ENCODE measurements around the gene COMMD7. TPM values are rescaled to one million over a fixed set of nuclear protein-coding genes. Genes with fewer than 3 reads are reported as not detected.
A peak's percentile ranks its signal among the peaks of the same experiment; 100 is the strongest.

Gene COMMD7
- total and polyA plus RNA-seq, 9 of the 15 experiments (the other 6 are each of a cell fraction or from before 2014, with no cell fraction given), result 11.9 to 69.1 (median 34.7) TPM

- TF ChIP-seq RBFOX2 (IDR thresholded peaks at IDR 0.05; ENCODE audit: low read depth, low read length) (no peak), PHF21A (IDR thresholded peaks at IDR 0.05; ENCODE audit: borderline replicate concordance, low read depth) (no peak), TAF1 (IDR thresholded peaks at IDR 0.05; ENCODE audit: control insufficient read depth, extremely low read depth, insufficient read depth, low read length, severe bottlenecking) (no peak), GMEB1 (CRISPR knock-in tag; IDR thresholded peaks at IDR 0.05) (no peak), BRD4 (IDR thresholded peaks at IDR 0.05) (no peak), ZBTB17 (CRISPR knock-in tag; IDR thresholded peaks at IDR 0.05) (0 out of 2 replicates have a peak, but pooled peaks have one; percentile 63), SNAPC5 (CRISPR knock-in tag; IDR thresholded peaks at IDR 0.05) (no peak), ARHGAP35 (IDR thresholded peaks at IDR 0.05; ENCODE audit: partially characterized antibody) (no peak), FOXJ2 (tag; IDR thresholded peaks at IDR 0.05) (peak; percentile 75; the same call in 1 of the 2 replicates), ATF1 (CRISPR knock-in tag; IDR thresholded peaks at IDR 0.05) (no peak), ATF1 (tag; IDR thresholded peaks at IDR 0.05) (peak; percentile 77), ZFX (CRISPR knock-in tag; IDR thresholded peaks at IDR 0.05) (peak; percentile 67), BACH1 (tag; IDR thresholded peaks at IDR 0.05) (peak; percentile 42; the same call in 1 of the 2 replicates), NR0B1 (IDR thresholded peaks at IDR 0.05; ENCODE audit: partially characterized antibody) (no peak), KAT8 (IDR thresholded peaks at IDR 0.05; ENCODE audit: low read depth) (no peak), NBN (IDR thresholded peaks at IDR 0.05; ENCODE audit: low read depth) (peak; percentile 93), SRF (CRISPR knock-in tag; IDR thresholded peaks at IDR 0.05) (no peak; a peak in 1 of 4 replicates), NRF1 (conservative IDR thresholded peaks at IDR 0.05 in 1 of 2, IDR thresholded peaks at IDR 0.05 in 1 of 2) (peak; percentile 31 to 37; a peak in 3 of 4 replicates), ZNF444 (CRISPR knock-in tag; IDR thresholded peaks at IDR 0.05) (no peak), BRD9 (IDR thresholded peaks at IDR 0.05; ENCODE audit: low read depth, partially characterized antibody) (peak; percentile 96), KHSRP (IDR thresholded peaks at IDR 0.05) (peak; percentile 73), ZKSCAN8 (CRISPR knock-in tag; IDR thresholded peaks at IDR 0.05) (peak; percentile 76; the same call in 1 of the 2 replicates), ZNF140 (CRISPR knock-in tag; IDR thresholded peaks at IDR 0.05) (no peak), E2F4 (CRISPR knock-in tag; IDR thresholded peaks at IDR 0.05; ENCODE audit: low read depth) (no peak), RBM22 (IDR thresholded peaks at IDR 0.05; ENCODE audit: low read depth, low read length, poor library complexity, severe bottlenecking) (no peak), EP300 (IDR thresholded peaks at IDR 0.05; ENCODE audit: low read length) (peak; percentile 98), RUNX1 (IDR thresholded peaks at IDR 0.05; ENCODE audit: low read depth) (no peak)
Measured at GRCh38 chr20:32752458-32753250, 9.4 kb upstream of the COMMD7 start (continued).
